Skeletal muscle cell (primary cell): ENCODE data around the gene SLC25A45.

Source experiments
- DNase-seq: peaks from one replicate; pipeline ENCODE4 v3.0.0-alpha.2; 2010; ENCODE audit warnings: low read depth
- H3K4me3 ChIP-seq: 2 replicates; pipeline ENCODE4 v1.5.1; 2011; ENCODE audit warnings: low read depth, mild to moderate bottlenecking, control low read depth, low read length, moderate library complexity

SLC25A45 gene

GRCh38 chr11:65390996-65391395, 8.6 kb upstream of the SLC25A45 start:
- H3K4me3 ChIP-seq: peak overlapping the region; percentile 15
- no peak for DNase-seq

GRCh38 chr11:65390099-65390941, 7.9 kb upstream of the SLC25A45 start:
- DNase-seq: no peak
- H3K4me3 ChIP-seq: peak overlapping the region; percentile 15

- H3K4me3 ChIP-seq: no peak overlapping the region
- no peak for DNase-seq
These were observed 7.0 kb upstream of the SLC25A45 start for GRCh38 chr11:65389294-65389980.

- no peak for DNase-seq
- no peak overlapping the region for H3K4me3 ChIP-seq
These were observed 6.3 kb upstream of the SLC25A45 start for GRCh38 chr11:65388731-65389130.

GRCh38 chr11:65386307-65387140, 4.1 kb upstream of the SLC25A45 start, which contains the start of gene FRMD8:
Gene FRMD8, plus strand, starts transcription at chr11:65386637. Its CDS starts 400 bp downstream, at chr11:65387037.
- H3K4me3 ChIP-seq: peak within 1 kb of the TSS; percentile 75
- DNase-seq: no peak

- H3K4me3 ChIP-seq: no peak overlapping the region
- no peak for DNase-seq
These were observed 1.9 kb upstream of the SLC25A45 start for GRCh38 chr11:65384301-65384889.

GRCh38 chr11:65383778-65384177, 1.3 kb upstream of the SLC25A45 start:
- DNase-seq: no peak
- H3K4me3 ChIP-seq: no peak overlapping the region

GRCh38 chr11:65382804-65383368, 440 bp upstream of the SLC25A45 start:
- no peak for DNase-seq
- H3K4me3 ChIP-seq: peak overlapping the region; percentile 33

- no peak for DNase-seq
- H3K4me3 ChIP-seq: peak overlapping the region; percentile 24
These were observed 772 bp downstream of the SLC25A45 start for GRCh38 chr11:65381716-65382032.

GRCh38 chr11:65380460-65381119, 1.9 kb downstream of the SLC25A45 start:
- H3K4me3 ChIP-seq: no peak overlapping the region
- DNase-seq: no peak

- H3K4me3 ChIP-seq: no peak overlapping the region
- no peak for DNase-seq
These were observed 2.6 kb downstream of the SLC25A45 start for GRCh38 chr11:65379698-65380459.

- no peak overlapping the region for H3K4me3 ChIP-seq
- DNase-seq: no peak
These were observed 3.4 kb downstream of the SLC25A45 start for GRCh38 chr11:65378928-65379638.

- H3K4me3 ChIP-seq: no peak overlapping the region
- DNase-seq: no peak
These were observed 4.1 kb downstream of the SLC25A45 start for GRCh38 chr11:65378208-65378927.

GRCh38 chr11:65377777-65378176, 4.7 kb downstream of the SLC25A45 start:
- DNase-seq: no peak
- H3K4me3 ChIP-seq: no peak overlapping the region

GRCh38 chr11:65377036-65377435, 5.4 kb downstream of the SLC25A45 start:
- no peak overlapping the region for H3K4me3 ChIP-seq
- no peak for DNase-seq

GRCh38 chr11:65376138-65376713, 6.2 kb downstream of the SLC25A45 start:
- DNase-seq: no peak
- no peak overlapping the region for H3K4me3 ChIP-seq

GRCh38 chr11:65375012-65375411, 7.4 kb downstream of the SLC25A45 start:
- no peak for DNase-seq
- H3K4me3 ChIP-seq: no peak overlapping the region
